HEK293 (cell line): ENCODE results near the gene CRYGA.

Experiments used
- CTCF ChIA-PET: fragments of 350-600 bp; formaldehyde crosslinking; extraction: SDS; loops from one replicate; lab custom pipeline; 2021; ENCODE audit warnings: antibody characterized with exemption; lab: Yijun Ruan, JAX
- POLR2A ChIA-PET: fragments of 300-600 bp; formaldehyde crosslinking; extraction: SDS; loops from one replicate; lab custom pipeline; 2020; ENCODE audit warnings: antibody characterized with exemption, inconsistent platforms; lab: Yijun Ruan, JAX
- H3K27ac ChIP-seq: fragments of 200-500 bp; sonication (Bioruptor generic); 2 replicates; pipeline ENCODE4 v1.5.1; 2014; ENCODE audit warnings: low read depth, low read length, control low read depth, inconsistent platforms; ENCODE audit errors: extremely low read depth
- H3K36me3 ChIP-seq, 2 experiments: fragments of 200-500 bp in 1 of 2; sonication (Bioruptor generic) in 1 of 2; 1 replicate in 1 of 2; 2 replicates in 1 of 2; pipeline ENCODE4 v1.5.1; 2014 to 2017; ENCODE audit warnings: inconsistent platforms in 2 of 2, low read length in 2 of 2; ENCODE audit not compliant: control insufficient read depth in 2 of 2, insufficient read depth in 1 of 2
- H3K4me1 ChIP-seq: fragments of 200-500 bp; sonication (Bioruptor generic); 2 replicates; pipeline ENCODE4 v1.5.1; 2014; ENCODE audit warnings: mild to moderate bottlenecking, low read length, inconsistent platforms; ENCODE audit not compliant: control insufficient read depth, insufficient read depth
- H3K4me3 ChIP-seq: 2 replicates; pipeline ENCODE4 v1.5.1; 2011; ENCODE audit warnings: low read depth, mild to moderate bottlenecking, control low read depth, low read length, moderate library complexity
- H3K9me3 ChIP-seq: fragments of 200-500 bp; sonication (Bioruptor generic); 2 replicates; pipeline ENCODE4 v1.5.1; 2014; ENCODE audit warnings: low read depth, low read length, inconsistent platforms; ENCODE audit not compliant: control insufficient read depth, insufficient read depth
- EGR2 ChIP-seq: fragments of 450-650 bp; formaldehyde crosslinking; IDR thresholded peaks from 2 replicates; pipeline ENCODE4 v1.5.1; 2016; ENCODE audit warnings: low read depth, missing biosample characterization, missing genetic modification characterization
- KLF17 ChIP-seq: fragments of 450-650 bp; formaldehyde crosslinking; IDR thresholded peaks from 2 replicates; pipeline ENCODE4 v1.5.1; 2016; ENCODE audit warnings: missing biosample characterization, missing genetic modification characterization
- PRDM1 ChIP-seq: fragments of 450-650 bp; formaldehyde crosslinking; IDR thresholded peaks from 2 replicates; pipeline ENCODE4; 2016; ENCODE audit warnings: missing biosample characterization, missing genetic modification characterization
- SP3 ChIP-seq: fragments of 450-650 bp; formaldehyde crosslinking; IDR thresholded peaks from 2 replicates; pipeline ENCODE4 v1.5.1; 2016; ENCODE audit warnings: missing biosample characterization, missing genetic modification characterization
- ZBTB6 ChIP-seq: fragments of 450-650 bp; formaldehyde crosslinking; IDR thresholded peaks from 2 replicates; pipeline ENCODE4 v1.5.1; 2017; ENCODE audit warnings: missing biosample characterization, missing genetic modification characterization
- ZNF138 ChIP-seq: fragments of 450-650 bp; formaldehyde crosslinking; IDR thresholded peaks from 2 replicates; pipeline ENCODE4 v1.5.1; 2016; ENCODE audit warnings: missing biosample characterization, missing genetic modification characterization, borderline replicate concordance
- ZNF239 ChIP-seq: fragments of 450-650 bp; formaldehyde crosslinking; IDR thresholded peaks from 2 replicates; pipeline ENCODE4 v1.5.1; 2016; ENCODE audit warnings: missing biosample characterization, missing genetic modification characterization
- ZNF561 ChIP-seq: fragments of 450-650 bp; IDR thresholded peaks from 2 replicates; pipeline ENCODE4 v1.5.1; 2018; ENCODE audit warnings: missing biosample characterization, missing genetic modification characterization, borderline replicate concordance
- ZNF645 ChIP-seq: fragments of 450-650 bp; formaldehyde crosslinking; IDR thresholded peaks from 2 replicates; pipeline ENCODE4; 2016; ENCODE audit warnings: missing biosample characterization, missing genetic modification characterization
- ZNF658 ChIP-seq: fragments of 450-650 bp; formaldehyde crosslinking; IDR thresholded peaks from 2 replicates; pipeline ENCODE4; 2016; ENCODE audit warnings: missing biosample characterization, missing genetic modification characterization
- ZNF768 ChIP-seq: fragments of 450-650 bp; formaldehyde crosslinking; IDR thresholded peaks from 2 replicates; pipeline ENCODE4 v1.5.1; 2018; ENCODE audit warnings: missing biosample characterization, mild to moderate bottlenecking, missing genetic modification characterization
- TF ChIP-seq, protein P1 (sequence below): fragments of 450-650 bp; formaldehyde crosslinking; conservative IDR thresholded peaks from 2 replicates; pipeline ENCODE4 v1.5.1; 2016; ENCODE audit warnings: low read depth, missing biosample characterization, missing genetic modification characterization
- TF ChIP-seq, protein P2 (sequence below): fragments of 450-650 bp; formaldehyde crosslinking; IDR thresholded peaks from 2 replicates; pipeline ENCODE4 v1.5.1; 2016; ENCODE audit warnings: missing biosample characterization, missing genetic modification characterization, low read depth

CRYGA gene

DNA sequence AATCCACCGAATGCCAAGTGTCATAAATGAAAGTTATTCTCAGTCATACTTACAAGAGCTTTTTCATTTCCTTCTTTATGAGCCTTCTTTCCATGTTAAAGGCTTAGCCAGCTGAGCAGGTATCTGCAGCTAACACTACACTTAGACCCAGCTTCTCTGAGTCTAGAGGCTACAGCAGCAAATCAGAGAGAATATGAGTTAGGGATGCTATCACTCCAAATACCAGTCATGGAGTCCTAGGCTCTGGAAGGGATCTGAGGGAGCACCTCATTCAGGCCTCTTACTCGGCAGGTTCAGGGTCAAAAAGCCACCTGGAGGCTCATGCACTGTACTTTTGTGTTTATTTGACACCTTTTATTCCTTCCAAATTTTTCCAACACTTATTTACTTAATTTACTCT is 23.5 kb upstream of the CRYGA start:
- Histone ChIP-seq H3K4me3 (no peak overlapping the region), H3K27ac (no peak overlapping the region), H3K36me3 (no peaks in the 10 kb centered on the region), H3K4me1 (no peaks in the 10 kb centered on the region; the same call in 1 of the 2 replicates), H3K9me3 (no peaks in the 10 kb centered on the region)
- CTCF ChIA-PET: interaction anchor here (1.6 kb wide), 1 partner anchor 11 kb away, joined by 12 read pairs; no protein-coding TSS in a partner anchor
- TF ChIP-seq ZBTB6 (tag by site-specific recombination): no peak
- POLR2A ChIA-PET: no interaction called here

GRCh38 chr2:208186465-208186864 is 23.1 kb upstream of the CRYGA start:
- no peaks in the 10 kb centered on the region for H3K9me3 ChIP-seq
- no peaks in the 10 kb centered on the region; the same call in 1 of the 2 replicates for H3K4me1 ChIP-seq
- ChIA-PET CTCF (interaction anchor here (1.6 kb wide), 1 partner anchor 11 kb away, joined by 12 read pairs; no protein-coding TSS in a partner anchor), POLR2A (no interaction called here)
- H3K36me3 ChIP-seq: no peaks in the 10 kb centered on the region
- TF ChIP-seq, protein P1, sequence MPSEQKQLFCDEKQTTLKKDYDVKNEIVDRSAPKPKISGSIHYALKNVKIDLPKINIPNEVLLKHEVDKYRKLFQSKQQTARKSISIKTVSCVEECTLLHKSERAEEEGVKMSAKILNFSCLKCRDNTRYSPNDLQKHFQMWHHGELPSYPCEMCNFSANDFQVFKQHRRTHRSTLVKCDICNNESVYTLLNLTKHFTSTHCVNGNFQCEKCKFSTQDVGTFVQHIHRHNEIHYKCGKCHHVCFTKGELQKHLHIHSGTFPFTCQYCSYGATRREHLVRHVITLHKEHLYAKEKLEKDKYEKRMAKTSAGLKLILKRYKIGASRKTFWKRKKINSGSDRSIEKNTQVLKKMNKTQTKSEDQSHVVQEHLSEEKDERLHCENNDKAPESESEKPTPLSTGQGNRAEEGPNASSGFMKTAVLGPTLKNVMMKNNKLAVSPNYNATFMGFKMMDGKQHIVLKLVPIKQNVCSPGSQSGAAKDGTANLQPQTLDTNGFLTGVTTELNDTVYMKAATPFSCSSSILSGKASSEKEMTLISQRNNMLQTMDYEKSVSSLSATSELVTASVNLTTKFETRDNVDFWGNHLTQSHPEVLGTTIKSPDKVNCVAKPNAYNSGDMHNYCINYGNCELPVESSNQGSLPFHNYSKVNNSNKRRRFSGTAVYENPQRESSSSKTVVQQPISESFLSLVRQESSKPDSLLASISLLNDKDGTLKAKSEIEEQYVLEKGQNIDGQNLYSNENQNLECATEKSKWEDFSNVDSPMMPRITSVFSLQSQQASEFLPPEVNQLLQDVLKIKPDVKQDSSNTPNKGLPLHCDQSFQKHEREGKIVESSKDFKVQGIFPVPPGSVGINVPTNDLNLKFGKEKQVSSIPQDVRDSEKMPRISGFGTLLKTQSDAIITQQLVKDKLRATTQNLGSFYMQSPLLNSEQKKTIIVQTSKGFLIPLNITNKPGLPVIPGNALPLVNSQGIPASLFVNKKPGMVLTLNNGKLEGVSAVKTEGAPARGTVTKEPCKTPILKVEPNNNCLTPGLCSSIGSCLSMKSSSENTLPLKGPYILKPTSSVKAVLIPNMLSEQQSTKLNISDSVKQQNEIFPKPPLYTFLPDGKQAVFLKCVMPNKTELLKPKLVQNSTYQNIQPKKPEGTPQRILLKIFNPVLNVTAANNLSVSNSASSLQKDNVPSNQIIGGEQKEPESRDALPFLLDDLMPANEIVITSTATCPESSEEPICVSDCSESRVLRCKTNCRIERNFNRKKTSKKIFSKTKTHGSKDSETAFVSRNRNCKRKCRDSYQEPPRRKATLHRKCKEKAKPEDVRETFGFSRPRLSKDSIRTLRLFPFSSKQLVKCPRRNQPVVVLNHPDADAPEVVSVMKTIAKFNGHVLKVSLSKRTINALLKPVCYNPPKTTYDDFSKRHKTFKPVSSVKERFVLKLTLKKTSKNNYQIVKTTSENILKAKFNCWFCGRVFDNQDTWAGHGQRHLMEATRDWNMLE (tag by site-specific recombination): no peak
- TF ChIP-seq ZNF768 (no peak), ZNF239 (tag by site-specific recombination) (no peak)
- TF ChIP-seq, protein P2, sequence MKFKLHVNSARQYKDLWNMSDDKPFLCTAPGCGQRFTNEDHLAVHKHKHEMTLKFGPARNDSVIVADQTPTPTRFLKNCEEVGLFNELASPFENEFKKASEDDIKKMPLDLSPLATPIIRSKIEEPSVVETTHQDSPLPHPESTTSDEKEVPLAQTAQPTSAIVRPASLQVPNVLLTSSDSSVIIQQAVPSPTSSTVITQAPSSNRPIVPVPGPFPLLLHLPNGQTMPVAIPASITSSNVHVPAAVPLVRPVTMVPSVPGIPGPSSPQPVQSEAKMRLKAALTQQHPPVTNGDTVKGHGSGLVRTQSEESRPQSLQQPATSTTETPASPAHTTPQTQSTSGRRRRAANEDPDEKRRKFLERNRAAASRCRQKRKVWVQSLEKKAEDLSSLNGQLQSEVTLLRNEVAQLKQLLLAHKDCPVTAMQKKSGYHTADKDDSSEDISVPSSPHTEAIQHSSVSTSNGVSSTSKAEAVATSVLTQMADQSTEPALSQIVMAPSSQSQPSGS (tag by site-specific recombination): no peak
- no peak overlapping the region for H3K4me3 ChIP-seq
- H3K27ac ChIP-seq: no peak overlapping the region

DNA sequence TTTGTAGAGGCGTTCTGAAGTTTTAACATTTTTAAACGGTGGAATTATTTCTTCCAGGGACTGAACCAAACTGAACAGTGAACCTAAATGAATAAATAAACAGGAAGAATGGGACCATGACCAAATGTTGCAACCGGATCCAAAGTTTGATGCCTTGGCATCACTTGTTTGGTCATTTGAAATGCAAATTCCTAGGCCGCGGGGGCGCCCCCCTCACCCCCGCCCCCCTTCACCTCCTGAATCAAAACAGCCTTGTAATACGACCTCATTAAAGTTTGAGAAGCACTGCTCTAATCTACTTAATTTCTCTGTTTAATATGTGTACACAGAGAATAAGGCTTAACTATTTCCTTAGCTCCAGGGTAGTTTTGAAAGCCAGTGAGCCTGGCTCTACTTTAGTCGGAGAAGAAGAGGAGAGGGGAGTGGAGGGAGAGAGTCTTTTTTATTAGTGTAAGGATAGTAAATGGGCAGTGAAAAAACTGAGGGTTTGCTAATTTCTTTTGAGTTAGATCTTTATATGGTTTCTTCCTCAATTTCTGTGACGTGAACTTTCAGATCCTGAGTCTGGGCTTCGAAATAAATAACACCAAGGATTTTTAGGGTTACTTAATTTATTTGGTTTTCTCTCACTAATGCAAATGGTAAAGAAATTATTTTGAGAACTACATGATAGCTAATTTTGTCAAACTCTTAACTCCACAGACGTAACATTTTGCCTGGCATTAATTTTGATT is 20.8 kb upstream of the CRYGA start:
- H3K4me3 ChIP-seq: no peak overlapping the region
- CTCF ChIA-PET: interaction anchor here (1.0 to 1.8 kb wide), 2 partner anchors 9 to 82 kb away, joined by 3 to 6 read pairs; no protein-coding TSS in a partner anchor
- TF ChIP-seq PRDM1: no peak
- no peak for TF ChIP-seq ZNF138
- TF ChIP-seq, protein P2 (tag by site-specific recombination): no peak
- no peak for TF ChIP-seq EGR2 (tag by site-specific recombination)
- no peak for TF ChIP-seq SP3 (tag by site-specific recombination)
- TF ChIP-seq ZNF645 (tag by site-specific recombination): no peak
- TF ChIP-seq ZNF561 (tag by site-specific recombination): no peak
- no peak for TF ChIP-seq ZNF658
- no peak for TF ChIP-seq KLF17 (tag by site-specific recombination)
- POLR2A ChIA-PET: no interaction called here
- H3K27ac ChIP-seq: no peak overlapping the region
- H3K9me3 ChIP-seq: no peaks in the 10 kb centered on the region
- H3K4me1 ChIP-seq: no peaks in the 10 kb centered on the region; the same call in 1 of the 2 replicates
- H3K36me3 ChIP-seq: no peaks in the 10 kb centered on the region
